Tibial artery (tissue), 4 donors: ENCODE measurements around the gene PARVA.

Experiments
- DNase-seq, 2 donors: peaks; one replicate each; pipeline ENCODE4 v3.0.0-alpha.2; 2019
- H3K27ac ChIP-seq, 2 donors: fragments of 200-600 bp; sonication (generic) in 1 of 2; 1 replicate in 1 of 2; 2 replicates in 1 of 2; pipeline ENCODE4 v1.5.1; 2018 to 2019; ENCODE audit warnings: mild to moderate bottlenecking in 1 of 2
- H3K27me3 ChIP-seq, 2 donors: fragments of 200-600 bp; sonication (generic) in 1 of 2; one replicate each; pipeline versions ENCODE4 v1.5.1 to v1.6.0; 2016 to 2019
- H3K36me3 ChIP-seq, 3 donors: fragments of 200-600 bp; sonication (generic) in 2 of 3; one replicate each; pipeline ENCODE4 v1.5.1; 2016 to 2019; ENCODE audit warnings: mild to moderate bottlenecking in 2 of 3
- H3K4me1 ChIP-seq, 4 donors: fragments of 200-600 bp; sonication (generic) in 2 of 4; 1 replicate in 3 of 4; 2 replicates in 1 of 4; pipeline ENCODE4 v1.5.1; 2016 to 2019
- H3K4me3 ChIP-seq, 2 donors: fragments of 200-600 bp; sonication (generic) in 1 of 2; 1 replicate in 1 of 2; 2 replicates in 1 of 2; pipeline ENCODE4 v1.5.1; 2018 to 2019; ENCODE audit warnings: mild to moderate bottlenecking in 2 of 2
- H3K9me3 ChIP-seq, 3 donors: fragments of 200-600 bp; sonication (generic) in 1 of 3; one replicate each; pipeline ENCODE4 v1.5.1; 2016 to 2019
- intact Hi-C: fragments of 100-400 bp; cut with DNase I; formaldehyde crosslinking; loops from one replicate; pipeline ENCODE4 v1.15.0; 2023; ENCODE audit warnings: low total_unique reads
- TF ChIP-seq, protein P1 (sequence below), 2 experiments: fragments of 200-600 bp in 1 of 2; fragments of 450-650 bp in 1 of 2; IDR thresholded peaks; one replicate each; pipeline ENCODE4 v1.5.1; 2017 to 2019; ENCODE audit warnings: antibody characterized with exemption in 2 of 2, mild to moderate bottlenecking in 1 of 2, moderate library complexity in 1 of 2

Gene PARVA, protein sequence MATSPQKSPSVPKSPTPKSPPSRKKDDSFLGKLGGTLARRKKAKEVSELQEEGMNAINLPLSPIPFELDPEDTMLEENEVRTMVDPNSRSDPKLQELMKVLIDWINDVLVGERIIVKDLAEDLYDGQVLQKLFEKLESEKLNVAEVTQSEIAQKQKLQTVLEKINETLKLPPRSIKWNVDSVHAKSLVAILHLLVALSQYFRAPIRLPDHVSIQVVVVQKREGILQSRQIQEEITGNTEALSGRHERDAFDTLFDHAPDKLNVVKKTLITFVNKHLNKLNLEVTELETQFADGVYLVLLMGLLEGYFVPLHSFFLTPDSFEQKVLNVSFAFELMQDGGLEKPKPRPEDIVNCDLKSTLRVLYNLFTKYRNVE

DNA sequence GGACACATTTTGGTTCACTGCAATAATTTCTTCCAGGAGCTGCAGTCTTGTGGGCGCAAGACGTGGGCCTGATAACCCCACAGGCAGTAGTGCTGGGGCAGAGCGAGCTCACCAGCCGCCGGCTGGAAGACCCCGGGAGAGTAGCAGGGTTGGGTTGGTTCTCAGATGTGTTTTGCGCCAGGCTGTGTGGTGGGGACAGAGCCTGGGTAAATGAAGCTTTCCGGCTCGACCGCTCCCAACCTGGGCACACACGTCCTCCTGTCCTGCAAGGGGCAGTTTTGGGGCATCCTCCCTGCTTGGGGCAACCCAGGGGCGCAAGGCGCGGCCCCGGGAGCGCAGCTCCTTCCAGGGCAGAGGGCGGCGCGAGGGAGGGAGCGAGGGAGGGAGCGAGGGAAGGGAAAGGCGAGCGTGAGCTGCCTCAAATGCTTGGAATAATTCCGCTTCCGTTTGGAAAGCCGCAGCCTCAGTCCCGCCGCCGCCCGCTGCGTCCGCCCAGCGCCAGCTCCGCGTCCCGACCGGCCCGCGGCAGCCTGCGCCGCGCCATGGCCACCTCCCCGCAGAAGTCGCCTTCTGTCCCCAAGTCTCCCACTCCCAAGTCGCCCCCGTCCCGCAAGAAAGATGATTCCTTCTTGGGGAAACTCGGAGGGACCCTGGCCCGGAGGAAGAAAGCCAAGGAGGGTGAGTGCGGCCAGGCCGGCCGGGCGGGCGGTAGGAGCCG is at the start of gene PARVA:
Gene PARVA (plus strand): TSS at position 466 of the 718 bp plus-strand sequence. CDS start 77 bp downstream, at position 543.
- H3K4me3 ChIP-seq: peak within 1 kb of the TSS; percentile 73 to 80
- intact Hi-C loops: no loop called here
- DNase-seq: peak; percentile 38 to 81
- H3K36me3 ChIP-seq: peaks cover 0 to 10% (median 6%) of the 10 kb centered on the region in 3 donors
- H3K27me3 ChIP-seq: no peaks in the 10 kb centered on the region
- H3K9me3 ChIP-seq: no peaks in the 10 kb centered on the region
- peak within 1 kb of the TSS; percentile 95 to 98 for H3K27ac ChIP-seq
- peaks cover 0 to 55% (median 16%) of the 10 kb centered on the region in 4 donors for H3K4me1 ChIP-seq
- TF ChIP-seq, protein P1, sequence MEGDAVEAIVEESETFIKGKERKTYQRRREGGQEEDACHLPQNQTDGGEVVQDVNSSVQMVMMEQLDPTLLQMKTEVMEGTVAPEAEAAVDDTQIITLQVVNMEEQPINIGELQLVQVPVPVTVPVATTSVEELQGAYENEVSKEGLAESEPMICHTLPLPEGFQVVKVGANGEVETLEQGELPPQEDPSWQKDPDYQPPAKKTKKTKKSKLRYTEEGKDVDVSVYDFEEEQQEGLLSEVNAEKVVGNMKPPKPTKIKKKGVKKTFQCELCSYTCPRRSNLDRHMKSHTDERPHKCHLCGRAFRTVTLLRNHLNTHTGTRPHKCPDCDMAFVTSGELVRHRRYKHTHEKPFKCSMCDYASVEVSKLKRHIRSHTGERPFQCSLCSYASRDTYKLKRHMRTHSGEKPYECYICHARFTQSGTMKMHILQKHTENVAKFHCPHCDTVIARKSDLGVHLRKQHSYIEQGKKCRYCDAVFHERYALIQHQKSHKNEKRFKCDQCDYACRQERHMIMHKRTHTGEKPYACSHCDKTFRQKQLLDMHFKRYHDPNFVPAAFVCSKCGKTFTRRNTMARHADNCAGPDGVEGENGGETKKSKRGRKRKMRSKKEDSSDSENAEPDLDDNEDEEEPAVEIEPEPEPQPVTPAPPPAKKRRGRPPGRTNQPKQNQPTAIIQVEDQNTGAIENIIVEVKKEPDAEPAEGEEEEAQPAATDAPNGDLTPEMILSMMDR (IDR thresholded peaks at IDR 0.05): peak; percentile 19 to 39

DNA sequence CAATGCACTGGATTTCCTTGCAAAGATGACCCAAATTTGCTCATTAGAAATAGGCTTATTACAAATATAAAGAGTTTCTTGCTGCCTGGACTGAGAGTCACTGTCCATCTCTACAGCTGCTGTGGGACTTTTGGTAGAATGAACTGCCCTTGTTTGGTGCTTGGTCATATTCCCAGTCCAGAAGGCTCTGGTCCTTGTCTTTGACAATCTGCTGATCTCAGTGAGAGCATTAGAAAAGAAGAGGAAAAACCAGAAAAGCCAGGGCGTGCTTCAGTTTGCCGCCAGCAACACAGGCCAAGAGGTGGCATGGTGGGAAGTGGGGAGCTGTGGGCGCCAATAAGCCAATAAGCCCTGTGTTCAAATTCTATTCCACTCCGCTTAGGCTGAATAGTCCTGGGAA is 48.2 kb upstream of the PARVA start:
- DNase-seq: no peak
- Histone ChIP-seq H3K36me3 (no peaks in the 10 kb centered on the region), H3K27ac (no peak overlapping the region), H3K4me3 (no peak overlapping the region), H3K9me3 (no peaks in the 10 kb centered on the region), H3K27me3 (no peaks in the 10 kb centered on the region), H3K4me1 (peaks cover 0 to 8% (median 0%) of the 10 kb centered on the region in 4 donors)
- intact Hi-C loops: no loop called here
- TF ChIP-seq, protein P1 (IDR thresholded peaks at IDR 0.05): no peak

DNA sequence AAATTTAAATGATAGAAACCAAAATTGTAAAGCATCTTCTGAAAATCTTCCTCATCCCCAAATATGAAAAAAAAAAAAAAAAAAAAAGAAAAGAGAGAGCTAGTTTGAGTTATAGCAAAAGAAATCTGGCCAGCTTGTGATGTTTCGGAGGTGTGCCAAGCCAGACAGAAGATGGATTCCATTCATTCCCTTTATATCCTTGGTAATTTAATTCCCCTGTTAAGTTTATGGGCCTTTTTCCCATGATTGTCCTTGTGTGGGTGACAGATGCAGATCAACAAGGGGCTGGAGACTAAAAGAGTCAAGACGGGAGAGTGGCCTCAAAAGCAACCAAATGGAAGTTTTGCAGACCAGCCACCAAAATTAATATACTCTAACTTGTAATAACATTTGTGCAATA is 47.6 kb upstream of the PARVA start:
- no peak overlapping the region for H3K27ac ChIP-seq
- intact Hi-C loops: loop anchor here (2.0 to 5.0 kb wide), 2 partner anchors 343 to 559 kb away; partner anchors contain the start of gene TEAD1
- H3K4me3 ChIP-seq: no peak overlapping the region
- H3K36me3 ChIP-seq: no peaks in the 10 kb centered on the region
- no peaks in the 10 kb centered on the region for H3K27me3 ChIP-seq
- TF ChIP-seq, protein P1 (IDR thresholded peaks at IDR 0.05): no peak
- no peak for DNase-seq
- peaks cover 0 to 8% (median 0%) of the 10 kb centered on the region in 4 donors for H3K4me1 ChIP-seq
- no peaks in the 10 kb centered on the region for H3K9me3 ChIP-seq

DNA sequence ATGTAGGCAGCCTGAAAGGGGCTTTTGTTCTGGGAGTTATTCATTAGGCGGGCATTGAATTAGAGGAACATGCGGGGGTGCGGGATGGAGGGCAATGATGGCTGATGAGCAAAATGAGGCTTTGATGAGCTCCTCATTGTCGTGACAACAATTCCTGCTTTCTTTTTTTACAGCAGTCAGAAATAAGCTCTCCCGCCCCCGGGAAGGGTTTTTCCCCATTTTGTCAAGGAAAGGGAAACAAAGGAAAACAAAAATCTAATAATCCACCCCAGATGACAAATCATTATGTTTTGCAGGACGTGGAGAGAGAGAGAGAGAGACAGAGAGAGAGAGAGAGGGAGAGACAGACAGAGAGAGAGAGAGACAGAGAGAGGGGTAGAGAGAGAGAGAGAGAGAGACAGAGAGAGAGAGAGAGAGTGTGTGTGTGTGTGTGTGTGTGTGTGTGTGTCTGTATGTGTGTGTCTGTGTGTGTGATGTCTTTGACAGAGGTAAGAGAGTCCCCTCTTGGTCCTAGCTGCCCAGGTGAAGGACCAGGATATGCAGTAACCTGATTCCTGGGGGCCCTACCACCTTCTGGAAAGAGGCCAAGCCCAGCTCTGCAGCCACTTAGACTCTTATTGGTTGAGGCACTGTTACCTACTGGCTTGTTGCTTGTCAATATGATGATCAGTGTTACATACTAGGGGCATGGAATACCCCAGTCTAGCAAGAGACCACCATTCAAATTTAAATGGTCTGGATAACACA is 46.7 kb upstream of the PARVA start:
- intact Hi-C loops: loop anchor here (2.0 to 5.0 kb wide), 2 partner anchors 342 to 558 kb away; partner anchors contain the start of gene TEAD1
- Histone ChIP-seq H3K4me1 (peaks cover 0 to 8% (median 0%) of the 10 kb centered on the region in 4 donors), H3K36me3 (no peaks in the 10 kb centered on the region), H3K9me3 (no peaks in the 10 kb centered on the region), H3K27ac (no peak overlapping the region), H3K4me3 (no peak overlapping the region), H3K27me3 (no peaks in the 10 kb centered on the region)
- no peak for DNase-seq
- TF ChIP-seq, protein P1 (IDR thresholded peaks at IDR 0.05): no peak

DNA sequence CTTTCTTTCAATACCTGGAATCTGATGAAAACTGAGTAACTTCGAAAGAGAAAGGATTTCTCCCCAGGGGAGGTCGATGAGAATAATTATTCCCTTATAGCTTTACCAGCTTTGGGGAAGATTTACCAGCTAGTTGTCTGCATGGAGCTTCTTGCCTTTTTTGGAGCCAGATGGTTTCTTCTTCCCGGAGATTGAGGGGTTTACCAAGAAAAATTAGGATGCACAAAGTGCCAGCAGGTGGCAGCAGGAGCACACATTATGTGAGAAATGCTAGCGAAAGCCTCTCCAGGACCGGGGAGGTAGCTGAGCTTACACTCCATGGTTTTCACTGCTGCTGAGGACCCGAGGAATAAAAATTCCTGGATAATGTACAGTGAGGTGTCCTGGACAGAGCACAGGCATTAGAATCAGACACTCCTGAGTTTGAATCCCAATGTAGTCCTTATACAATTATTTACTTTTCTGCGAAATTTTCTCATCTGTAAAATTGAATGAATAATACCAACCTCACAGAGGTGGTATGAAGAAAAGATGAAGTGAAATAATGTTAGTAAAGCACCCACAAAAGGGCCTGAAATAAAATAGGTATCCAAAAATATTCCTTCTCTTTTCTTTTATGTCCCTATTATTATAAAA is 46.0 kb upstream of the PARVA start:
- peak; percentile 80 to 86 for DNase-seq
- intact Hi-C loops: loop anchor here (2.0 to 5.0 kb wide), 2 partner anchors 341 to 557 kb away; partner anchors contain the start of gene TEAD1
- H3K4me1 ChIP-seq: peaks cover 0 to 8% (median 0%) of the 10 kb centered on the region in 4 donors
- no peaks in the 10 kb centered on the region for H3K9me3 ChIP-seq
- TF ChIP-seq, protein P1 (IDR thresholded peaks at IDR 0.05): peak; percentile 74 to 90
- H3K27me3 ChIP-seq: no peaks in the 10 kb centered on the region
- H3K4me3 ChIP-seq: no peak overlapping the region
- H3K27ac ChIP-seq: no peak overlapping the region
- no peaks in the 10 kb centered on the region for H3K36me3 ChIP-seq
